Measurements from ENCODE around the gene CRYL1.

CRYL1 gene

DNA sequence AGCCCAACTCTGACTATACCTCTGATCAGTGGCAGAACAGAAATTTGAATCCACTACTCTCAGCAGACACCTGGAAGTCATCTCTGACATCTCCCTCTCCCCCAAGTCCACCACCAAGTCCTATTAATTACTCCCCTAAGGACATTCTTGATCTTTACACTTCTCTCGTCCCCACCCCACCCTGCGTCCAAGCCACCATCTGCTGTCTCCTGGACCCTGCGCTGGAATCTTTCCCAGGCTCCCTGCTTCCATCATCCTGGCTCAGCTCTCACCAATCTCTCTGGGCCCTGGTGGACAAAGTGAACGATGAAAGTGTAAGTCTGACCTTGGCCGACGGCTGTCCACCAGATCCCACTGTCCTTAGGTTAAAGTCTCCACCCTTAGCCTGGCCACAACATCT lies 147.9 kb downstream of the CRYL1 start:
- DNase-seq (ENCODE audit: low read depth in 1 of 2, low spot score in 1 of 2): no peak
- TF ChIP-seq, protein P1, sequence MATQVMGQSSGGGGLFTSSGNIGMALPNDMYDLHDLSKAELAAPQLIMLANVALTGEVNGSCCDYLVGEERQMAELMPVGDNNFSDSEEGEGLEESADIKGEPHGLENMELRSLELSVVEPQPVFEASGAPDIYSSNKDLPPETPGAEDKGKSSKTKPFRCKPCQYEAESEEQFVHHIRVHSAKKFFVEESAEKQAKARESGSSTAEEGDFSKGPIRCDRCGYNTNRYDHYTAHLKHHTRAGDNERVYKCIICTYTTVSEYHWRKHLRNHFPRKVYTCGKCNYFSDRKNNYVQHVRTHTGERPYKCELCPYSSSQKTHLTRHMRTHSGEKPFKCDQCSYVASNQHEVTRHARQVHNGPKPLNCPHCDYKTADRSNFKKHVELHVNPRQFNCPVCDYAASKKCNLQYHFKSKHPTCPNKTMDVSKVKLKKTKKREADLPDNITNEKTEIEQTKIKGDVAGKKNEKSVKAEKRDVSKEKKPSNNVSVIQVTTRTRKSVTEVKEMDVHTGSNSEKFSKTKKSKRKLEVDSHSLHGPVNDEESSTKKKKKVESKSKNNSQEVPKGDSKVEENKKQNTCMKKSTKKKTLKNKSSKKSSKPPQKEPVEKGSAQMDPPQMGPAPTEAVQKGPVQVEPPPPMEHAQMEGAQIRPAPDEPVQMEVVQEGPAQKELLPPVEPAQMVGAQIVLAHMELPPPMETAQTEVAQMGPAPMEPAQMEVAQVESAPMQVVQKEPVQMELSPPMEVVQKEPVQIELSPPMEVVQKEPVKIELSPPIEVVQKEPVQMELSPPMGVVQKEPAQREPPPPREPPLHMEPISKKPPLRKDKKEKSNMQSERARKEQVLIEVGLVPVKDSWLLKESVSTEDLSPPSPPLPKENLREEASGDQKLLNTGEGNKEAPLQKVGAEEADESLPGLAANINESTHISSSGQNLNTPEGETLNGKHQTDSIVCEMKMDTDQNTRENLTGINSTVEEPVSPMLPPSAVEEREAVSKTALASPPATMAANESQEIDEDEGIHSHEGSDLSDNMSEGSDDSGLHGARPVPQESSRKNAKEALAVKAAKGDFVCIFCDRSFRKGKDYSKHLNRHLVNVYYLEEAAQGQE (IDR thresholded peaks at IDR 0.05; ENCODE audit: insufficient replicate concordance, low read depth): no peak
- TF ChIP-seq, protein P2, sequence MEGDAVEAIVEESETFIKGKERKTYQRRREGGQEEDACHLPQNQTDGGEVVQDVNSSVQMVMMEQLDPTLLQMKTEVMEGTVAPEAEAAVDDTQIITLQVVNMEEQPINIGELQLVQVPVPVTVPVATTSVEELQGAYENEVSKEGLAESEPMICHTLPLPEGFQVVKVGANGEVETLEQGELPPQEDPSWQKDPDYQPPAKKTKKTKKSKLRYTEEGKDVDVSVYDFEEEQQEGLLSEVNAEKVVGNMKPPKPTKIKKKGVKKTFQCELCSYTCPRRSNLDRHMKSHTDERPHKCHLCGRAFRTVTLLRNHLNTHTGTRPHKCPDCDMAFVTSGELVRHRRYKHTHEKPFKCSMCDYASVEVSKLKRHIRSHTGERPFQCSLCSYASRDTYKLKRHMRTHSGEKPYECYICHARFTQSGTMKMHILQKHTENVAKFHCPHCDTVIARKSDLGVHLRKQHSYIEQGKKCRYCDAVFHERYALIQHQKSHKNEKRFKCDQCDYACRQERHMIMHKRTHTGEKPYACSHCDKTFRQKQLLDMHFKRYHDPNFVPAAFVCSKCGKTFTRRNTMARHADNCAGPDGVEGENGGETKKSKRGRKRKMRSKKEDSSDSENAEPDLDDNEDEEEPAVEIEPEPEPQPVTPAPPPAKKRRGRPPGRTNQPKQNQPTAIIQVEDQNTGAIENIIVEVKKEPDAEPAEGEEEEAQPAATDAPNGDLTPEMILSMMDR (IDR thresholded peaks at IDR 0.05; ENCODE audit: insufficient read depth, low read length): no peak
- H3K27ac ChIP-seq (replicated peaks): no peak overlapping the region
- H3K27me3 ChIP-seq (ENCODE audit: insufficient read depth, poor library complexity, severe bottlenecking): no peaks in the 10 kb centered on the region
- H3K4me3 ChIP-seq (replicated peaks; ENCODE audit: insufficient read depth, low read length): no peak overlapping the region

DNA sequence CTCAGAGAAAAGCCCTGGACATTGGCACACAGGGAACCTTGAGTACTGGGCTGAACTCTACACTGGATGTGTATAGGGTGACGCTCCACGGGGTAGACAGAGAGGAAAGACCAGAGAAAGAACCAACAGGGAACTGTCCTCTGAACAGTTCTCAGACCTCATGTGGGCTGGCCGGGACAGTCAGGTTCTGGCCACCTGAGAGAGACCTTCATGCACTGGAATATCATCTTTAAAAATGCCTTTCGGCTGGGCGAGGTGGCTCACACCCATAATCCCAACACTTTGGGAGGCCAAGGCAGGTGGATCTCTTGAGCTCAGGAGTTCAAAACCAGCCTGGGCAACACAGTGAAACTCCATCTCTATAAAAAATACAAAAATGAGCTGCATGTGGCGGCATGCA lies 149.8 kb downstream of the CRYL1 start:
- Histone ChIP-seq H3K27ac (replicated peaks) (no peak overlapping the region), H3K27me3 (ENCODE audit: insufficient read depth, poor library complexity, severe bottlenecking) (no peaks in the 10 kb centered on the region), H3K4me3 (replicated peaks; ENCODE audit: insufficient read depth, low read length) (no peak overlapping the region)
- TF ChIP-seq, protein P1 (IDR thresholded peaks at IDR 0.05; ENCODE audit: insufficient replicate concordance, low read depth): no peak
- TF ChIP-seq POLR2AphosphoS5 (IDR thresholded peaks at IDR 0.05; ENCODE audit: low read depth) (no peak), SPI1 (IDR thresholded peaks at IDR 0.05; ENCODE audit: borderline replicate concordance, low read depth) (no peak), GABPA (IDR thresholded peaks at IDR 0.05; ENCODE audit: low read depth) (no peak)
- TF ChIP-seq, protein P2 (IDR thresholded peaks at IDR 0.05; ENCODE audit: insufficient read depth, low read length): no peak
- DNase-seq (ENCODE audit: low read depth in 1 of 2, low spot score in 1 of 2): no peak

DNA sequence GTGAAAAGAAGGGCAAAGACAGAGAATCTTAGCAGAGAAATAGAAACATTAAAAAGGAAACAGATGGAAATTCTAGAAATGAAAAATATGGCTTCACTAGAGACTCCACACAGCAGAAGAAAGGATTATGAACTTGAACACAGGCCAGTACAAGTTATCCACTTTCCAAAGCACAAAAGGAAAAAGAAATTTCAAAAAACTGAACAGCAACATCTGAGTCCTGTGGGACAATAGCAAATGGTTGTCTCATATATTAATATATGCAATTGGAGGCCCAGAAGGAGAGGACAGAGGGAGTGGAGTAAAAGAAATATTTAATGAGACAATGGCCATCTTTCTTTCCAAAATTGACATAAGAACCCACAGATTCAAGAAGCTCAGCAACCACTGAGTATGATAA lies 151.8 kb downstream of the CRYL1 start:
- no peak for DNase-seq (ENCODE audit: low read depth in 1 of 2, low spot score in 1 of 2)
- no peak overlapping the region for H3K4me3 ChIP-seq (replicated peaks; ENCODE audit: insufficient read depth, low read length)
- H3K27ac ChIP-seq (replicated peaks): no peak overlapping the region
- no peaks in the 10 kb centered on the region for H3K27me3 ChIP-seq (ENCODE audit: insufficient read depth, poor library complexity, severe bottlenecking)
- TF ChIP-seq, protein P2 (IDR thresholded peaks at IDR 0.05; ENCODE audit: insufficient read depth, low read length): no peak
- no peak for TF ChIP-seq SPI1 (IDR thresholded peaks at IDR 0.05; ENCODE audit: borderline replicate concordance, low read depth)
- TF ChIP-seq, protein P1 (IDR thresholded peaks at IDR 0.05; ENCODE audit: insufficient replicate concordance, low read depth): no peak
